Upper lobe of right lung (tissue), 1 donor: ENCODE measurements around the gene ADAMTS12. TPM values are rescaled to one million over a fixed set of nuclear protein-coding genes. Genes with fewer than 3 reads are reported as not detected.

ENCODE experiments used
- ATAC-seq: fragments of 200-7000 bp; cut with Tn5 transposase; one replicate; pipeline ENCODE4 v1.9.1; 2020; ENCODE audit warnings: mild to moderate bottlenecking, moderate library complexity
- DNase-seq: peaks from one replicate; pipeline ENCODE4 v3.0.0-alpha.2; 2020
- H3K27ac ChIP-seq: fragments of 200-600 bp; one replicate; pipeline ENCODE4 v1.8.0; 2022
- H3K27me3 ChIP-seq: fragments of 200-600 bp; one replicate; pipeline ENCODE4 v1.8.0; 2022; ENCODE audit warnings: mild to moderate bottlenecking
- H3K36me3 ChIP-seq: fragments of 200-600 bp; one replicate; pipeline ENCODE4 v1.8.0; 2022
- H3K4me1 ChIP-seq: fragments of 200-600 bp; one replicate; pipeline ENCODE4 v1.8.0; 2022
- H3K4me3 ChIP-seq: fragments of 200-600 bp; one replicate; pipeline ENCODE4 v1.8.0; 2022; ENCODE audit warnings: mild to moderate bottlenecking
- H3K9me3 ChIP-seq: fragments of 200-600 bp; one replicate; pipeline ENCODE4 v1.8.0; 2022
- CTCF ChIP-seq: fragments of 200-600 bp; IDR thresholded peaks from one replicate; pipeline ENCODE4 v1.8.0; 2022; ENCODE audit warnings: antibody characterized with exemption
- intact Hi-C: fragments of 100-400 bp; cut with DNase I; formaldehyde crosslinking; loops from one replicate; pipeline ENCODE4 v1.11.0; 2022
- total RNA-seq: library from RNA; stranded (reverse); fragmentation: NEBNext Ultra II Directional; extraction: Animal tissue kit (Norgen Biotek cat#: 25700); gene quantifications from one replicate; pipeline ENCODE4 v1.2.1, GENCODE V29; 2021
- donor health status: DM: no; HTN: yes; CAD: no; lungs with severe emphysema.

ADAMTS12 gene
- total RNA-seq, 1 donor from 2014 or later = 11.2 TPM

GRCh38 chr5:33692980-33693379, 198.8 kb downstream of the ADAMTS12 start:
- no peak for TF ChIP-seq CTCF
- no peak for ATAC-seq
- Histone ChIP-seq H3K27ac (no peak overlapping the region), H3K4me3 (no peak overlapping the region), H3K36me3 (no peaks in the 10 kb centered on the region), H3K4me1 (no peaks in the 10 kb centered on the region), H3K9me3 (no peaks in the 10 kb centered on the region), H3K27me3 (no peaks in the 10 kb centered on the region)
- DNase-seq = no peak
- intact Hi-C loops = no loop called here

- no peak for TF ChIP-seq CTCF
- Histone ChIP-seq H3K27me3 (no peaks in the 10 kb centered on the region), H3K36me3 (no peaks in the 10 kb centered on the region), H3K4me3 (no peak overlapping the region), H3K27ac (no peak overlapping the region), H3K4me1 (no peaks in the 10 kb centered on the region), H3K9me3 (no peaks in the 10 kb centered on the region)
- ATAC-seq (no peak), DNase-seq (no peak)
- intact Hi-C loops = no loop called here
These were observed 199.9 kb downstream of the ADAMTS12 start for GRCh38 chr5:33691856-33692255.

- DNase-seq (no peak), ATAC-seq (no peak)
- Histone ChIP-seq H3K4me3 (no peak overlapping the region), H3K27me3 (no peaks in the 10 kb centered on the region), H3K36me3 (no peaks in the 10 kb centered on the region), H3K27ac (no peak overlapping the region), H3K4me1 (no peaks in the 10 kb centered on the region), H3K9me3 (no peaks in the 10 kb centered on the region)
- intact Hi-C loops = no loop called here
- TF ChIP-seq CTCF = no peak
These were observed 201.2 kb downstream of the ADAMTS12 start for GRCh38 chr5:33690374-33691135.

GRCh38 chr5:33688526-33688925, 203.3 kb downstream of the ADAMTS12 start:
- TF ChIP-seq CTCF = no peak
- H3K27ac ChIP-seq = no peak overlapping the region
- no peaks in the 10 kb centered on the region for H3K36me3 ChIP-seq
- no peaks in the 10 kb centered on the region for H3K4me1 ChIP-seq
- intact Hi-C loops = no loop called here
- H3K27me3 ChIP-seq = no peaks in the 10 kb centered on the region
- ATAC-seq (no peak), DNase-seq (no peak)
- H3K9me3 ChIP-seq = no peaks in the 10 kb centered on the region
- H3K4me3 ChIP-seq = no peak overlapping the region

- H3K27ac ChIP-seq = no peak overlapping the region
- no peak for ATAC-seq
These were observed 203.7 kb downstream of the ADAMTS12 start for GRCh38 chr5:33688066-33688465.

More at GRCh38 chr5:33688066-33688465, 203.7 kb downstream of the ADAMTS12 start:
- no peak for TF ChIP-seq CTCF
- H3K4me3 ChIP-seq = no peak overlapping the region
- intact Hi-C loops = no loop called here
- no peak for DNase-seq
- no peaks in the 10 kb centered on the region for H3K27me3 ChIP-seq
- no peaks in the 10 kb centered on the region for H3K36me3 ChIP-seq
- H3K4me1 ChIP-seq = no peaks in the 10 kb centered on the region
- no peaks in the 10 kb centered on the region for H3K9me3 ChIP-seq
